ELF-1 (cell line): ENCODE data around the gene FOXA1.

ENCODE experiments used
- DNase-seq: peaks from one replicate; pipeline ENCODE4 v3.0.0-alpha.2; 2016; ENCODE audit warnings: low read depth, low spot score

The FOXA1 gene

DNA sequence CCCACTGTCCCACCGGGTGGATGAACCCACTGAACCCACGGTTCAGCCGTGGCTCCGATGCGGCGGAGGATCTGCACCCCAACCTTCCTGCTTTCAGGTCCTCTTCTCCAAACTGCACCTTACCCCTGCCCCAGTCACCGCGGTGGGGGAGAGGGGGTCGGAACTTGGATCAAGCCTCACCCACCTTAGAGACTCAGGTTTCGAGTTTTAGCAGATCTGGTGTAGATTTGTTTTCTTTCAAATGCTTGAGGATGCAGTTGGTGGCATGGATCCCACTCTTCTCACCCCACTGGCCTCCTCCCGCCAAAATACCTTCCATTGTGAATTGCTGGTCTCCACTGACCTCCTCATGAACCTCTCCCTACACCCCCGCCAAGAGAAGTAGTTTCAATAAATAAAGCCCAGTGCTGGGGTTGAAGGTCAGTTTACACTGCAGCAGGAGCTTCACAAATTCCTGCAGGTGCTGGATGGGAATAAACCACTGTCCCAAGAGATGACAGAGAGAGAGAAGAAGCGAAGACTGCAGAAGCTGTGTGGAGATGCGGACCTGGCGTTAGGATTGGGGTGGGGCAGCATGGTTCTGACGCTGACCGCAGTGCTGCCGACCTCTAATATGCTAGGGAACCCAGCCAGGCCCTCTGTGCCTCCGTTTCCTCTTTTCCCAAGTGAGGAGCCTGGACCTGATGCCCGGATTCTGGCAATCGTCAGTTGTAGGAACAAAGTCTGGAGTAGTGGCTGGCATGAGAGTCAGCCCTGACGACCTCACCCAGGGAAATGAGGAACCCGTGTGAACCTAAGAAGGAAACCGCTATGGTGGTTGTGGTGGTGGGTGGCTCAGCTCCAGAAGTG lies 7.8 kb upstream of the FOXA1 start:
- no peak for DNase-seq

DNA sequence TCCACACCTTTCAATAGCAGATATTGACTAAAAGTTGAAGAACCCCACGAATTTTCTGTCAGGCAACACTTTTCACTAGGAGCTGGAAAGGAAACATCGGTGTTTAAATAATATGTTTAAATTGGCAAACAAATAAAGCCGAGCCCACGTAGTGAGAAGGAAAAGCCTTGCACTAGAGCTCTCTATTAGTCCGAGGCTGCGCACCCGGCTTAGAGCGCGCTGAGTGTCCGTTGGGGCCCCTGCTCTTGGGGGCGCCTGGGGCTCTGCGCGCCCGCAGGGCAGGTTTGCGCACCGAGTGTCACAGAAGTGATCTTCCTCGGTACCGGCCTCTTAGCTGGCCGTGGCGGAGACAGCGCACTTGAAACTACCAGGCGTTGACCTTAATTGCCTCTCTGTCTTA lies 6.8 kb upstream of the FOXA1 start:
- no peak for DNase-seq

DNA sequence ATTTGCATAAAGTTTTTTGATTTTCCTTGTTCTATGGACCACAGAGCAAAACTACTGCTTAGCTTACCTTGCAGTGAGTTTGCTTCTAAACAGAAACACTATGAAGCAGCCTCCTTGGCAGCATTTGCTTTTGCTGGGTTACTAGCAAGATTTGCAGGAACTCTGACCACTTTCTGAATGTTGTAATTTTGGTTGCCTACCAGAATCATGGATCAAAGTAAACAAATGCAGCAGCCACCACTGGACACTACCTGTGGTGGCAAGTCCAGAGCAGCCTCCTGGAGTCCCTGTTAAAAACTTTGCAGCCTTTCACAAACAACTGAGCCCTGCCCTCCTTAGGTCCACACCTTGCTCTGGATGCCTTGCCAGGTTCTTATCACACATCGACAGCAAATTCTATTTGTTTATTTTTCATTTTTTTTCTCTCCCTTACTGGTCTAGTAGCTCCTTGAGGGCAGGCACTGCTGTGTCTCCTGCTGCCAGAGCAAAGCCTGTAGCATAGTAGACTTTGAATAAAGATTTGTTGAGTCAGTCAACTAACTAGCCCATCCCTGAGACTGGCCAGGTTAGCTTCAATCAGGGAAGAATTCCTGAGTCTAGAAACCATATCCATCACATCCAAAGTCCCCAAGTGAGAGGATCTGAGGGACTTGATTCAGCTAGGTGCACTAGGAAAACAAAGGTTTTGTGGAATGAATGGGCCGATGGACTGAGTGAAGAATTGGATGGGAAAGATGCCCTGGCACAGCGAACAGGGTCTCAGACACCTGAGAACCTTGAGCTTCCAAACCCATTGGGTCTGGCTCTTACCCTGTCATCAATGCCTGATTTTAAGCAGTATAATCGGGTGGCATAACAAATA lies 6.1 kb upstream of the FOXA1 start:
- DNase-seq, result no peak

DNA sequence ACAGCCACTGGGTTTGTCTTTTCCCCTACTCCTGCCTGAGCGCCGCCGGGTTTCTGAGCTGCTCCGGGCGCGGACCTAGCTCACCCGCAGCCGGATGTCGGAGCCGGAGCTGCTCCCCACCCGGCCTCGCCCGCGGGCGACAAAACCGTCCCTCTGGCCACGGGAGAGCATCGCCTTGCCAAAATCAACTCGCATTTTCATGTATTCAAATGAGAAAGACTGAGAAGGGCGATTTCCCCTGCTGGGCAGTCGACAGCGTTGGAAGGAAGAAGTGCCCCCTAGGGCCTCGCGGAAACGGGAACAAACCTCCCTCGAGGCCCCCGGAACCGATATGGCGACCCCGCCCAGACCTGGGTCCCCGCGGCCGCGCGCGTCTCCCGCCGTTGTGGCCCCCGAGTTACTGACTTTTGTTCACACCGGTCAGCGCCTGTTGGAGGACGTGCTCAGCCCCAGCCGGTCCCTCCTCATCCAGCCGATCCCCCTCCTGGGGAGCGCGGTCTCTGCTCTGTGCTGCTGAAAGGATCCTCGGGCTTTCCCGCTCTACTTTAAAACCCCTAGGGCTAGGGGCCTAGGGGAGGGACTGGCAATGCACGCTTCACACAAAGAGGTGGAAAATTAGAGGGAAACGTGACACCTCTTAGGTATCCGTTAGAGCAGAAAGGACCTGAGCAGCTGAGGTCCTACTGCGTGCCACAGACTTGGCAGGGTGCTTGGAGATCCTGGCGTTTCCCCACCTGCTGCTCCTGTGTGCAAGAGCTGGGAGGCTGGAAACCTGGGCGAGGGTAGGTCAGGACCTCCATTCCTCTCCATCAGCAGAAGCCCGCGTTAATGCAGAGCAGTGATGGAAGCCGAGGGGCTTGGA lies 4.7 kb upstream of the FOXA1 start:
- peak; percentile 71 for DNase-seq

DNA sequence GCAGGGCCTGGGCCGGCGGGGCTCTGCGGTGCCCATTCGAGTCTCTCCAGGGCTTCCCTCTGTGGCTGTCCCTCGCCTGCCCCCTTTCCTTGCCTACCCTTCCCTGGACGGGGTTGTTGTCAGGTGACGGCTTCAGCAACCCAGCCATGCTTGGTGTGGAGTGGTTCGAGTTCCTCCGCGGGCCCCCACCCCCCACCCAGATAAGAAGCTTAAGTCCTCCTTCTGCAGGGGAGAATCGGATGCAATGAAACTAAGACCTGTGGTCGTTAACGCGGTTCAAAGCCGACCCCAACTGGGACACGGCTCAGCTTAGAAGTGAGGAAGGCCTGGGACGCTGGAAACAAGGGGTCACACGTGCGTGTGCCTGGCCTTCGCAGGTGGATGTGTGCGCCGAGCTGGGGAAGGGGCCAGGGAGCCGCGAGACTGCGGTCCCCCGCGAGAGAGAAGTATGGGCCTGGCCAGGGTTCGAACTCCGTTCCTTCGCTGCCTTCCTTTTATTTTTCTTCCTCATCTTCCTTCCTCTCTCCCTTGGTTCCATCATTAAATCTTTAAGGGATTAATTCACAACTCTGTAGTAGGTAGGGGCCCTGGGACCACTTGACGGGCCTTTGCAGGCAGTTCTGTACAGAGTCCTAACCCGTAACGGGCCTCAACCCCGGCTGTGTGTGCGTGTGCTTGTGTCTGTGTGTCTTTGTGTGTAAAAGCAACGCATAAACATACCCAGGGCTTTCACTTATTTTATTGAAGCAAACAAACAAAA lies 3.9 kb upstream of the FOXA1 start:
- DNase-seq, result no peak

DNA sequence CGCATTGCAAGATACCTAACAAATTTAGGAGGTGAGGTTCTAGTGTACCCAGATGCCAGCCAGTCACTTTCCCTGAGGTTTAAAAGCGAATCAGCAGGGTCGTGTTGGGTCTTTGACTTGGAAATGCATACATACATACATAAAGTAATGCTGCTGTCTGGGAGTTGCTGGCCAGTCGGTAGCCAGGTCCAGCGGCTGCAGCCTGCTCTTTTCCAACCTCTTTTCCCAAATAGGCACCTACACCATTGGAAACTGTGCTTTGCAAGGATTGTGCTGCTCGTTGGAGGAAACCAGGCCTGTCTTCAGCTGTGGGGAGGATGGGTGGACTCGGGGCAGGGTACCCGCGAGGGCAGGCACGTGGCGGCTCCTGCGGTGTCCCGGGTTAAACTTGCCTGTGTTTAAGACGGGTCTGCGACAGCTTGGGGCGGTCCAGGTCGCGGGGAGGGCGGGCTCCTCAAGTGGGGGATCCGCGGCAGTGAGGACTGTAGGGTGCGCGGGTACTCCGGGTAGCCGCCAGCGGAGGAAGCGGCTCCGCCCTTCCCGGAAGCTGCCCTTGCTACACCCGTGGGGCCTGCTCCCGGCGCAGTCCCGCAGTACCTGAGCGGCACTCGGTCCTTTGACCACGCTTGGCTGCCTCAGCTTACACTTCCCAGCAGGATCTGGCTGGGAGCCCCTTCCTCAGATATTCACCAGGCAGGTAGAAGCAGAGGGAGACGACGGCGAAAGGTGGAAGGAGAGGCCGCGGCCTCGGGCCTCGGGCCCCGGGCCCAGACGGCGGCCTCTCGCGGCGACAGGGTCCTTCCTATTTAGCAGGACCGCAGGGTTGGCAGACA lies 3.1 kb upstream of the FOXA1 start:
- DNase-seq, result no peak

DNA sequence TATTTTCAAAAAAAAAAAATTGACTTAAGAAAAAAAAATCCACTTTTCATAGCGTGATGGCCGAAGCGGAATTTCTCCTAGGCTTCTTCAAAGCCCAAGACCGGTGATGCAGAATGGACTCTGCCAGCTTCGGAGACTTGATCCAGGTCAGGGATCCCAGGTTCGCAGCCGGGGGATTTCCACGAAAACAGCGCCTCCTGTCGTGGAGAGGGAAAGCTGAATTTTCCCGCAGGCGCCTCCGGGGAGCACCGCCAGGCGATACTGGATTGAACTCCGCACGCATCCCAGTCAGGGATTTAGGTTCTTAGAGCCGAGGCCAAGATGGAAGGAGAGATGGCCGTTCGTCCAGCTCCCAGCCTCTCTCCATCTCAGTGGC lies 2.5 kb upstream of the FOXA1 start:
- peak; percentile 66 for DNase-seq

DNA sequence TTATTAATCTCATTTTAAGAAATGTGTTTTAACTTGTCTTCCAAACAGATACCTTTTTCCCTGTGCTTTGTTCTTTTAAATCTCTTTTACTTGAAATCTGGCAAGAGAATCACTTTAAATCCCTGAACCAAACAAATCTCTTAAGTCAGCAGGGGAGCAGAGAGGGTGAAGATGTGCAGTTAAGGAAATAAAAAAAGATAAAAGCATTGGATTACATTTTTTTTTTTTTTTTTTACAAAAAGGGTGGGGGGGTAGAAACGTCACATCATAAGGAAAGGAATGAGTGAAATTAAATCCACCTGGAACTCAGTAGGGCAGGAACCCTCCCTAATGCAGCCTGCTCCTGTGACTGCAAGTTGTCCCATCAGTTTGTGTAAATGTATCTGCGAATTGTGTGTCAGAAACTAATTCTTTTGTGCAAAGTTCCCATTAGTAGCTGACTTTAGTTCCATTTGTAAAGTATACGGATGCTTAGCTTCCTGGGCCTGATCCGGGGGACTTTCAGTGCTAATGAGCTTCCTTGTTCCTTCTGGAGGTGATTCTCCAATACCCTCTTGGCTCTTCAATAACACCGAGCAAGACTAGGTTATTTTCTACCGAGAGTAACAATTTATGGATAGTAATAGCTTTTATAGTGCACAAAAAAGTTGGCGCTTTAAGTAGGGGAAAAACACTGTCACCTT lies 1.9 kb upstream of the FOXA1 start:
- no peak for DNase-seq

DNA sequence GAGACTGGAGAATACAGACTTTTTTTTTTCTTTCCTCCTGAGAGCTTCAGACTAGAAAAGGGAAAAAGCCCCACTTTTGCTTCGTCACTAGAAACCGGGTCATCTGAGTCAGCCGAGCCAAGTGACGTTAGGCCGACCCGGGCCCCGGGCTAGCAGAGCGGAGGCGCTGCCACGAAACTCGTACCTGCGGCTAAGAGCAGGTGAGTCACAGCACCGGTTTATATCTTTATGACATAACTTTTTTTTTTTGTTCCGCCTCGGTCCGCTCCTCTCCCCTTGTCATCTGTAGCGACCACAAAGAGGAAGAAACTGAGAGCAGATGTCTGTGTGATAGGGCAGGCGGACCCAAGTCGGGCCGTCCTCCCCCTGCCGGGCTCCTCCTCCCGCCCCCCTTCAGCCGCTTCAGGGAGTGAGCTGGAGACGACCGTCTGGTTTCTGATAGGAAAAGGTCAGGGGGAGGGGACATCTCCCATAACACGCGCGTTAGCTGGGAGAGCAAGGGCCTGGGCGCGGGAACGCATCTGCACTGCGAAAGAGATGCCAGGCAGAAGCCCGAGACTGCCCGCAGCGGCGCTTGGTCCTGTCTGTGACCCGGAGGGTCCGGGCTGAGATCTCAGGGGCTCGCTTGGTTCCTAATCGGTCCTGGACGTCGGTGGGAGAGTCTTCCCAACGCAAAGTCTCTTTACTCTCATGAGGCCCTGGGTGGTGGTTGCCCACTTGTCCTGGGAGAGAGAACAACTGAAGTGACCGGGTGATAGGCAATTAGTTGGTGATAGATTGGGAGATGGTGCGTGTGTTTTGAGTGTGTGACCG lies 966 bp upstream of the FOXA1 start:
- DNase-seq, result peak; percentile 69

DNA sequence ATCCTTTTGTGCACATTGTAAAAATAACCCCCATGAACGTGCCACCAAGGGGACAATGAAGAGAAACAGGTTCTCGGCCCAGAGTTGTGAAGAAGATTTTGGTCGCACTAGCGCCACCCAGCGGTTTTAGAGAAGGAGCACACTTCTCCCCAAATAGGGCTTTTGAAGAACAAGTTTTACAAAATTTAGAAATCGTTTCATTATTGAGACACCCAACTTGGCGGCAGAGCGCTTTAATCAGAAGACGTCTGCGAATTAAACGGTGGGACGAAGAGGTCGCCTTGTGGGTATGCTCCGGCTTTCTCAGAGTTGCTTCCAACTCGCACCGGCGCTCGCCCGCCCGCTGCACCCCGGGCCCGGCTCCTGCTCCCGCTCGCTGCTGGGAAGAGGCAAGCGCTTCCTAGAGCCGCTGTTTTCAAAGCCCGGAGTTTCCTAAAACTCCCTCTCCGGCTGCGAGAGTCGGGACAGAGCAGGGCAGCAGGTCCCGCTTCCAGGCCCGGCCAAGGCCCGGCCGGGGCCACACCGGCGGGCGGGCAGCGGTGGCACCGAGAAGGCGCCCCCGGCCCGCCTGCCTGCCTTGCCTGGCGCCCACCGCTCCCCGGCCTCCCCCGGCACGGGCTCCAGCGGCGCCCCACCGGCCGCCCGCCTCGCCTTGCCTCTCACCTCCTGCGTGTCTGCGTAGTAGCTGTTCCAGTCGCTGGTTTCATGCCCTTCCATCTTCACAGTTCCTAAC lies 645 bp downstream of the FOXA1 start:
- peak; percentile 81 for DNase-seq

DNA sequence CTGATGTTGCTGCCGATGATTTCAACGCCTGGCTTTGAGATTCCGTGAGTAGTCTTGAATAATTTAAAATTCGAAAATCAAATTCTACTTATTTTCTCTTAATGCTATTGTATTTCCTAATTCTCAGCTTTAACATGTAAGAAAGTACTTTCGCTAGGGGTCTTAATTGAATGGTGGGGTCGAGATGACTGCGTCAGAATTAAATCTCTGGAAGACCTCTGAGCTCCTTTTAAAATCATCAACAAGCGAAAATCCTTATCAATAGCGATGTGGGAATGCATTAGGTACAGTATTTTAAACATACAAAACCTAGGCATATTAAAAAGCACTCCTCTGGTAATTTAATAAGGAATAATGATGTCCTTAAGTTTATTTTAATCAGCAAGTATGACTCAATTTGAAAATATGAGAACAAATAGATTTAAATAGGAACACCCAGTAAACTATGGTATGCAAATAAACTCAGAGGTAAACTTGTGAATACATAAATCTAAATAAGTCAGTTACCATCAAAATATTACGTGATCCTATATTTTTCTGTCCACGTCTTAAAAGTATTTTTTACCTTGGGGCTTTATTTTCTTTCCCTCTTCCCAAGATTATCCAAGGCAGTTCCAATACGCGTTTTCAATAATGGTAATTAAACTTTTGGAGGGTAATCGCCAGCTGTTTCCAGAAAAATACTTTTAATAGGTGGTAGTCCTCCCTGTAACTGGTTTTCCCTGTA lies 1.4 kb downstream of the FOXA1 start:
- no peak for DNase-seq

DNA sequence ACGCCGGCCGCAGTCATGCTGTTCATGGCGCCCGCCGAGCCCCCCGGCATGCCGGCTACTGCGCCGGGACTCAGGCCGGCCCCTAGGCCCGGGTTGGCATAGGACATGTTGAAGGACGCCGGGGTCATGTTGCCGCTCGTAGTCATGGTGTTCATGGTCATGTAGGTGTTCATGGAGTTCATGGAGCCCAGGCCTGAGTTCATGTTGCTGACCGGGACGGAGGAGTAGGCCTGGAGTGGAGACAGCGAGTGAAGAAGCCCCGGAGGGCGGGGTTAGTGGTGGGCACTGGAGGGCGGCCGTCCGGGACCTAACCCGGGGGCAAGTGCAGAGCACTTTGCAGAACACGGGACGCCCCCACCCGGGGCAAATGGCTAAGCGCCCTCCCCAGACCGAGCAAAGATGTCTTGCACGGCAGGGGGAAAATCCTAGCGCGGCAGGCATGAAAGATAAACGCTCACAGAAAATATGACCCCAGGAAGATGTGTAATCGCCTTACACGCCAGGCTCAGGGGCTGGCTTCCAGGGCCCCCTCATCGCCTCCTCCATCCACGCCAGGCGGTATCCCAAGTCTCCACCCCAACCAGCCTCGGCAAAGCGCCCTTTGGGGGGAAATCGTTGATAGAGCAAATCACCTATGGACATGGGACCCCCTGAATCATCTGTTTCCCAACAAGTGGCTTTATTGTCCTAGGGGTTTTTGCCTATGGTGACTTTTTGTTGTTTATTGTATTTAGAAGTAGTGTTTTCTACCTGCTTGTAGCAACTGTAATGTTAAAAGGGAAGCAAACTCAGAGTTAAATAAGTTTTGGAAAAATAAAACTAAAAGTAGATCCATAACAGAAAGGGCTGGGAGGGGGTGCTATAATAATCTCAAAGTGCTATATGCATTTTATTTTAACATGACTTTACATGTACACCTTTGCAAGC lies 2.3 kb downstream of the FOXA1 start:
- DNase-seq, result peak; percentile 29

DNA sequence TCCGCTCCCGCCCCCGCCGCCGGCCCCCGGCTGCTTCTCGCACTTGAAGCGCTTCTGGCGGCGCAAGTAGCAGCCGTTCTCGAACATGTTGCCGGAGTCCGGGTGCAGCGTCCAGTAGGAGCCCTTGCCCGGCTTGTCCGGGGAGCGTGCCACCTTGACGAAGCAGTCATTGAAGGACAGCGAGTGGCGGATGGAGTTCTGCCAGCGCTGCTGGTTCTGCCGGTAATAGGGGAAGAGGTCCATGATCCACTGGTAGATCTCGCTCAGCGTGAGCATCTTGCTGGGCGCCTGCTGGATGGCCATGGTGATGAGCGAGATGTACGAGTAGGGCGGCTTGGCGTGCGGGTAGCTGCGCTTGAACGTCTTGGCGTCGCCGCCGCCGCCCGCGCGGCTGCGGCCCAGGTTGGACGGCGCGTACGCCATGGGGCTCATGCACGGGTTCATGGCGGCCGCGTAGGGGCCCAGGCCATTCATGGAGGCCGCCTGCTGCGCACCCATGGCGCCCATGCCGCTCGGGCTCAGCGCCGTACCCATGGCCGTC lies 3.0 kb downstream of the FOXA1 start:
- DNase-seq, result peak; percentile 40

DNA sequence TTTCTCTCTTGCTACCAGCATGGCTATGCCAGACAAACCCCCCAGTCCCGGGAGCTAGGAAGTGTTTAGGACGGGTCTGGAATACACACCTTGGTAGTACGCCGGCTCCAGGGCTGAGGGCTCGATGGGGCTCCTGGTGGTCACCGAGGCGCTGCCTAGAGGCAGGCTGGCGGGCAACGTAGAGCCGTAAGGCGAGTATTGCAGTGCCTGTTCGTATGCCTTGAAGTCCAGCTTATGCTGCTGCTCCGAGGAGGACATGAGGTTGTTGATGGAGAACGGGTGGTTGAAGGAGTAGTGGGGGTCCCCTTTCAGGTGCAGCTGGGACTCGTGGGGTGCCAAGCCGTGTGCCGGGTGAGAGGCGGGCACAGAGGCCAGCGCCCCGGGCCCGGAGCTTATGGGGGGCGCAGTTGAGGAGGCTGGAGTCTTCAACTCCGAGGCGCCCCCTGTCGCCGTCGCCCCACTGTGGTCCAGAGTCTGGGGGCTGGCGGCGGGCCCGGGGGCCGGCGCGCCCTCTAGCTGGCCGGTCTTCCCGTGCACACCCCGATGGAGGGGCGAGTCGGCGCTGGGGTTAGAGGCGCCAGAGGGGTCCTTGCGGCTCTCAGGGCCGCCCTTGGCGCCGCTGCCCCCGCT lies 3.6 kb downstream of the FOXA1 start:
- DNase-seq, result peak; percentile 74

DNA sequence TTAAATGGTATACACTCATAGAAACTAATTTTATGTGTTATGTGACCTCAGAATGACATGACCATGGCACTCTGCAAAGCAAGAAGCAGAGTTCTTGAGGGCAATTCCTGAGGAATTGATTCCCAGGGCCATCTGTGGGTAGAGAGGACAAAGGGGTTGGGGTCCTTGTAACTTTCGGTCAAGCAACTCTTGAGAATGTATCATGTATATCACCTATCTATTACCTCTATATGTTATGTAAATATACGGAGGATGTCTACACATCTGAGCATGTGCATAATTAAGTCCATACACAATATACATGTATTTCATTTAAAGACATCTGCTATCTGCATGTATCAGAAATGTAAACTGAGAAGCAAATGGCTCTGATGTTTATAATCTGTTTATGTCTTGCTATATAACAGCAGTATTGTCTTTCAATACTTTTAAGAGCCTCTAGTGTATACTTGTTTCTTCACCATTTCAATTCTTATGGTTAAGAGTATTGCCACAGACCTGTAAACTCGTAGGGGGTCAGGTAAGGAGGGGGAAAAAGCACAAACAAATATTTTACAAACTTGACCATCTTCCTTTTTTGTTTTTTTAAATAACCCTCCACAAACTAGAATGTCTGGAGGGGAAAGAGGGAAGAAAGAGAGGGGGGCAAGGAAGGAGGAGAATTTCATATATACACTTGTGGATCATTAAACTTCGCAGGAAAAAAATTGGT lies 4.5 kb downstream of the FOXA1 start:
- no peak for DNase-seq
